DOHH2 (cell line): ENCODE results near the gene DYRK1A.

Source experiments
- CTCF ChIP-seq: fragments of 200-600 bp; sonication (generic); IDR thresholded peaks from one replicate; pipeline ENCODE4 v1.5.1; 2014; ENCODE audit warnings: antibody characterized with exemption, mild to moderate bottlenecking, low read depth, low read length; ENCODE audit not compliant: poor library complexity, severe bottlenecking
- EZH2phosphoT487 ChIP-seq: fragments of 200-600 bp; sonication (generic); IDR thresholded peaks from 2 replicates; pipeline ENCODE4 v1.6.1; 2017; ENCODE audit warnings: borderline replicate concordance, mild to moderate bottlenecking, antibody characterized with exemption, low read length, moderate library complexity, mixed read lengths

DNA sequence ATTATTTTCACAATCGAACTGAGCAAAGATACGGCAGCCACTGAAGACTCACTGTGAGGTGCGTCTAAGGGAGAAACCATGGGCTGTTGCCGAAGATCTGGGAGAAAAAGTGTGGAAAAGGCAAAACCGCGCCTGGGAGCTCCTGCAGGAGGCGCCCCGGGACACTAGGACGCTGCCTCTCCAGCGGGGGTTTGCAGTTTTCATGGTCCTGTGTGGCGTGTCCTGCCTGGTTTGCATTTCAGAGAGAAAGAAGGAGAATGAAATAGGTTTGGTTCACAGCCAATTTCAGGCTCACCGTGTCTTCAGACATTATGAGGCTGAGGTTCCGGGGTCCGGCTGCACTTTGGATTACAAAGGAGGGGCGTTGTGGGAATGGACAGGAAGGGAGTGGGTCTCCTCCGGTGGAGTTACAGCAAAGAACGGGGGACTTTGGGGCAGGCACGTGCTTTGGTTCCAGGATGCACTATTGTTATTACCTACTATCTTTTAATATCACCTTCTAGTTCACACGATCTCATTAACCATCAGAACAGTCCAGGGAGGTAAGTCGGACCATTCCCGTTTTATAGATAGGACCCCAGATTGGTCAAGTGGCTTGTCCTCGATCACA is 179.8 kb downstream of the DYRK1A start:
- TF ChIP-seq CTCF, result no peak
- TF ChIP-seq EZH2phosphoT487, result no peak
